ENCODE measurements around the gene PATE3. TPM values are rescaled to one million over a fixed set of nuclear protein-coding genes. Genes with fewer than 3 reads are reported as not detected.

The PATE3 gene
- total and polyA plus RNA-seq, 2 of the 13 experiments (the other 11 are each of a cell fraction or from before 2014, with no cell fraction given): not detected

GRCh38 chr11:125772834-125773505 lies 15.0 kb upstream of the PATE3 start:
- Histone ChIP-seq H3K9ac (ENCODE audit: insufficient read depth, low read depth, low read length) (no peak overlapping the region), H3K4me1 (ENCODE audit: insufficient read depth, low read length) (no peaks in the 10 kb centered on the region), H3K27me3 (ENCODE audit: control insufficient read depth in 1 of 2, insufficient read depth in 2 of 2, low read length in 2 of 2) (peaks cover 1 to 30% of the 10 kb centered on the region in 2 experiments; a peak in 4 of 5 replicates), H2AFZ (ENCODE audit: low read length) (no peak overlapping the region), H3K79me2 (ENCODE audit: insufficient read depth, low read length) (no peaks in the 10 kb centered on the region), H3K4me3 (replicated peaks in 1 of 3; ENCODE audit: insufficient read depth in 1 of 3, low read depth in 2 of 3, low read length in 3 of 3) (no peak overlapping the region), H4K20me1 (ENCODE audit: insufficient read depth, low read length) (no peaks in the 10 kb centered on the region), H3K9me3 (ENCODE audit: low read length) (no peaks in the 10 kb centered on the region), H3K4me2 (ENCODE audit: low read depth, low read length) (no peak overlapping the region), H3K27ac (ENCODE audit: extremely low read length, insufficient read depth, low read length) (no peak overlapping the region), H3K36me3 (replicated peaks in 1 of 2; ENCODE audit: control insufficient read depth in 1 of 2, insufficient read depth in 2 of 2, low read length in 2 of 2) (no peaks in the 10 kb centered on the region)
- ChIA-PET CTCF (ENCODE audit: low intra/inter-chr PET ratio, low total read pairs) (no interaction called here), POLR2A (no interaction called here)
- 3% methylated on average over 3 of the region's 3 CpGs for WGBS (ENCODE audit: low lambda C conversion rate)
- ATAC-seq (no peak), DNase-seq (ENCODE audit: low spot score) (no peak), FAIRE-seq (no peak)
- no peak for TF ChIP-seq ARNT (IDR thresholded peaks at IDR 0.05)
- BruUV-seq (replicated peaks): no TSS peak
- intact Hi-C loops (cut with micrococcal nuclease; ENCODE audit: unreplicated experiment) (no loop called here), in situ Hi-C loops (cut with HindIII; ENCODE audit: extremely low pct_ligation_motif_present, low pct_unique_long_range_greater_than_20kb) (no loop called here)

DNA sequence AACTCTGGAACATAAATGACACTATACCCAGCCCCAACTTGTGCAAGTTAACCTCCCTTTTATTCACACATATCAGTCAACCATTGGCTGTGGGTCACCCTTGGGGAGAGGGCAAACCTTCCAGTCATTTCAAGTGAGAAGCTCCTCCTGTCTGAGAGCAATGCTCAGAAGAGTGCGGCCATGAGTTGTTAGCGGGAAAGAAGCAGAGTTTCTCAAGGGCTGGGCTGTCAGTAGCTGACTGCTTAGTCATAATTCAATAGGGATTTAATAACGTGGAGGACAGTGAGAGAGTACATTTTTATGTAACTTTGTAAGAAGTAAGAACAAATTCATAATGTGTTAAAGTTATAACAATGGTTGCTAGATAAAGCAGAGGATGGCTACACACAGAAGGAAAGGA lies 14.4 kb upstream of the PATE3 start:
- H2AFZ ChIP-seq (ENCODE audit: low read length): no peak overlapping the region
- no peak for FAIRE-seq
- in situ Hi-C loops (cut with HindIII; ENCODE audit: extremely low pct_ligation_motif_present, low pct_unique_long_range_greater_than_20kb): no loop called here

More for the DNA sequence above, 14.4 kb upstream of the PATE3 start:
- DNase-seq (ENCODE audit: low spot score) (no peak), ATAC-seq (no peak)
- BruUV-seq (replicated peaks): no TSS peak
- Histone ChIP-seq H3K27me3 (ENCODE audit: control insufficient read depth in 1 of 2, insufficient read depth in 2 of 2, low read length in 2 of 2) (peaks cover 1 to 25% of the 10 kb centered on the region in 2 experiments; a peak in 3 of 5 replicates), H3K4me2 (ENCODE audit: low read depth, low read length) (no peak overlapping the region), H3K36me3 (replicated peaks in 1 of 2; ENCODE audit: control insufficient read depth in 1 of 2, insufficient read depth in 2 of 2, low read length in 2 of 2) (no peaks in the 10 kb centered on the region), H3K4me3 (replicated peaks in 1 of 3; ENCODE audit: insufficient read depth in 1 of 3, low read depth in 2 of 3, low read length in 3 of 3) (no peak overlapping the region), H3K9ac (ENCODE audit: insufficient read depth, low read depth, low read length) (no peak overlapping the region), H3K27ac (ENCODE audit: extremely low read length, insufficient read depth, low read length) (no peak overlapping the region), H3K4me1 (ENCODE audit: insufficient read depth, low read length) (no peaks in the 10 kb centered on the region), H3K9me3 (ENCODE audit: low read length) (no peaks in the 10 kb centered on the region), H3K79me2 (ENCODE audit: insufficient read depth, low read length) (no peaks in the 10 kb centered on the region), H4K20me1 (ENCODE audit: insufficient read depth, low read length) (no peaks in the 10 kb centered on the region)
- intact Hi-C loops (cut with micrococcal nuclease; ENCODE audit: unreplicated experiment): no loop called here
- 14% methylated on average over 3 of the region's 3 CpGs for WGBS (ENCODE audit: low lambda C conversion rate)
- TF ChIP-seq NCOA5 (CRISPR knock-in tag; IDR thresholded peaks at IDR 0.05) (no peak), ZNF569 (CRISPR knock-in tag; IDR thresholded peaks at IDR 0.05; ENCODE audit: borderline replicate concordance) (no peak), CBX2 (IDR thresholded peaks at IDR 0.05; ENCODE audit: low read depth, low read length) (no peak), CBX2 (CRISPR knock-in tag; IDR thresholded peaks at IDR 0.05; ENCODE audit: low read depth) (no peak)
- TF ChIP-seq, protein P1, sequence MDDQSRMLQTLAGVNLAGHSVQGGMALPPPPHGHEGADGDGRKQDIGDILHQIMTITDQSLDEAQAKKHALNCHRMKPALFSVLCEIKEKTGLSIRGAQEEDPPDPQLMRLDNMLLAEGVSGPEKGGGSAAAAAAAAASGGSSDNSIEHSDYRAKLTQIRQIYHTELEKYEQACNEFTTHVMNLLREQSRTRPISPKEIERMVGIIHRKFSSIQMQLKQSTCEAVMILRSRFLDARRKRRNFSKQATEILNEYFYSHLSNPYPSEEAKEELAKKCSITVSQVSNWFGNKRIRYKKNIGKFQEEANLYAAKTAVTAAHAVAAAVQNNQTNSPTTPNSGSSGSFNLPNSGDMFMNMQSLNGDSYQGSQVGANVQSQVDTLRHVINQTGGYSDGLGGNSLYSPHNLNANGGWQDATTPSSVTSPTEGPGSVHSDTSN (CRISPR knock-in tag; IDR thresholded peaks at IDR 0.05; ENCODE audit: borderline replicate concordance): no peak
- ChIA-PET POLR2A (no interaction called here), CTCF (ENCODE audit: low intra/inter-chr PET ratio, low total read pairs) (no interaction called here)
